IMR-90 (cell line): ENCODE measurements around the gene GDPD3. TPM values are rescaled to one million over a fixed set of nuclear protein-coding genes. Genes with fewer than 3 reads are reported as not detected.

Experiments used
- ATAC-seq: fragments of 200-7000 bp; cut with Tn5 transposase; 2 replicates; pipeline ENCODE4 v1.9.1; 2020; ENCODE audit warnings: low read depth, mild to moderate bottlenecking, moderate library complexity
- BruUV-seq: library from RNA; stranded (reverse); fragments of 400-500 nt; replicated peaks from 2 replicates; lab custom pipeline; 2021; lab: Mats Ljungman, UMichigan
- CTCF ChIA-PET: fragments of 300-600 bp; formaldehyde crosslinking; extraction: SDS; loops from one replicate; lab custom pipeline; 2021; ENCODE audit warnings: antibody characterized with exemption; lab: Yijun Ruan, JAX
- POLR2A ChIA-PET: fragments of 300-600 bp; sonication (Branson Sonifier 250); formaldehyde crosslinking; loops from one replicate; lab custom pipeline; 2022; ENCODE audit warnings: antibody characterized with exemption; ENCODE audit not compliant: unreplicated experiment; lab: Charles Lee
- DNase-seq: peaks from one replicate; pipeline ENCODE4 v3.0.0; 2013
- H2AFZ ChIP-seq: replicated peaks from 2 replicates; pipeline ENCODE3; 2013; ENCODE audit warnings: low read length, mild to moderate bottlenecking; ENCODE audit not compliant: poor library complexity
- H2AK5ac ChIP-seq: 2 replicates; pipeline ENCODE4 v1.6.1; 2013; ENCODE audit warnings: low read depth, low read length, inconsistent platforms
- H2AK9ac ChIP-seq: replicated peaks from 2 replicates; pipeline ENCODE3; 2013; ENCODE audit warnings: mild to moderate bottlenecking, low read depth, low read length, moderate library complexity; ENCODE audit not compliant: poor library complexity
- H2BK120ac ChIP-seq: 2 replicates; pipeline ENCODE4 v1.6.1; 2013; ENCODE audit warnings: low read depth, low read length, inconsistent platforms
- H2BK15ac ChIP-seq: 3 replicates; pipeline ENCODE4 v1.6.1; 2013; ENCODE audit warnings: low read depth, low read length, inconsistent platforms
- H2BK20ac ChIP-seq: 2 replicates; pipeline ENCODE4 v1.6.1; 2013; ENCODE audit warnings: low read depth, mild to moderate bottlenecking, inconsistent platforms, low read length, moderate library complexity
- H2BK5ac ChIP-seq: 2 replicates; pipeline ENCODE4 v1.6.1; 2013; ENCODE audit warnings: mild to moderate bottlenecking, low read depth, low read length, inconsistent platforms; ENCODE audit not compliant: poor library complexity, severe bottlenecking
- H3K14ac ChIP-seq: replicated peaks from 2 replicates; pipeline ENCODE4 v1.6.1; 2013; ENCODE audit warnings: low read depth, low read length, inconsistent platforms
- H3K18ac ChIP-seq: 2 replicates; pipeline ENCODE4 v1.6.1; 2013; ENCODE audit warnings: low read depth, low read length, control low read depth
- H3K23ac ChIP-seq: 2 replicates; pipeline ENCODE4 v1.6.1; 2013; ENCODE audit warnings: low read depth, low read length, inconsistent platforms
- H3K27ac ChIP-seq: 2 replicates; pipeline ENCODE4 v1.5.1; 2013; ENCODE audit warnings: mild to moderate bottlenecking, control low read depth, low read length; ENCODE audit not compliant: insufficient read depth
- H3K27me3 ChIP-seq: 2 replicates; pipeline ENCODE4 v1.6.1; 2013; ENCODE audit warnings: low read length; ENCODE audit not compliant: control insufficient read depth, insufficient read depth
- H3K36me3 ChIP-seq: 2 replicates; pipeline ENCODE4 v1.6.1; 2013; ENCODE audit warnings: low read length, mixed read lengths; ENCODE audit not compliant: control insufficient read depth, insufficient read depth
- H3K4ac ChIP-seq: 2 replicates; pipeline ENCODE4 v1.6.1; 2013; ENCODE audit warnings: low read depth, low read length, inconsistent platforms
- H3K4me1 ChIP-seq: 2 replicates; pipeline ENCODE4 v1.6.1; 2013; ENCODE audit warnings: low read length, mixed read lengths; ENCODE audit not compliant: control insufficient read depth, insufficient read depth
- H3K4me2 ChIP-seq: 2 replicates; pipeline ENCODE4 v1.6.1; 2013; ENCODE audit warnings: low read depth, mild to moderate bottlenecking, control low read depth, low read length, moderate library complexity
- H3K4me3 ChIP-seq: 2 replicates; pipeline ENCODE4 v1.5.1; 2013; ENCODE audit warnings: low read depth, mild to moderate bottlenecking, control low read depth, low read length, moderate library complexity; ENCODE audit not compliant: insufficient read depth
- H3K56ac ChIP-seq: 2 replicates; pipeline ENCODE4 v1.6.1; 2013; ENCODE audit warnings: low read length, inconsistent platforms; ENCODE audit not compliant: insufficient read depth; ENCODE audit errors: extremely low read depth
- H3K79me1 ChIP-seq, 2 experiments: 2 replicates each; pipeline ENCODE4 v1.6.1; 2013; ENCODE audit warnings: low read length in 2 of 2, inconsistent platforms in 1 of 2, low read depth in 1 of 2
- H3K9ac ChIP-seq: 2 replicates; pipeline ENCODE4 v1.6.1; 2013; ENCODE audit warnings: low read depth, low read length, control low read depth
- H3K9me1 ChIP-seq: 2 replicates; pipeline ENCODE4 v1.6.1; 2013; ENCODE audit warnings: low read length, inconsistent platforms; ENCODE audit not compliant: insufficient read depth
- H3K9me3 ChIP-seq: 2 replicates; pipeline ENCODE4 v1.6.1; 2013; ENCODE audit warnings: low read length; ENCODE audit not compliant: control insufficient read depth, insufficient read depth
- H4K20me1 ChIP-seq: 2 replicates; pipeline ENCODE4 v1.6.1; 2013; ENCODE audit warnings: low read length, inconsistent platforms; ENCODE audit not compliant: insufficient read depth
- H4K5ac ChIP-seq: 2 replicates; pipeline ENCODE4 v1.6.1; 2013; ENCODE audit warnings: mild to moderate bottlenecking, low read depth, low read length, control low read depth
- H4K8ac ChIP-seq, 2 experiments: 2 replicates each; pipeline ENCODE4 v1.6.1; 2013; ENCODE audit warnings: low read depth in 2 of 2, low read length in 2 of 2, control low read depth in 1 of 2, inconsistent platforms in 1 of 2
- H4K91ac ChIP-seq: 2 replicates; pipeline ENCODE4 v1.6.1; 2013; ENCODE audit warnings: low read depth, low read length, inconsistent platforms; ENCODE audit not compliant: insufficient read depth
- BHLHE40 ChIP-seq: fragments of 150-350 bp; IDR thresholded peaks from 2 replicates; pipeline ENCODE4 v1.6.1; 2016; ENCODE audit warnings: mild to moderate bottlenecking, low read depth, low read length
- CEBPB ChIP-seq: IDR thresholded peaks from 2 replicates; pipeline ENCODE4 v1.6.1; 2012; ENCODE audit warnings: low read depth, low read length, improper control_type of control experiment
- CHD1 ChIP-seq: IDR thresholded peaks from 2 replicates; pipeline ENCODE4 v1.6.1; 2012; ENCODE audit warnings: low read depth, low read length, improper control_type of control experiment
- CTCF ChIP-seq: conservative IDR thresholded peaks from 2 replicates; pipeline ENCODE4 v1.5.1; 2012; ENCODE audit warnings: mild to moderate bottlenecking, low read depth, low read length, improper control_type of control experiment
- FOS ChIP-seq: fragments of 150-350 bp; IDR thresholded peaks from 2 replicates; pipeline ENCODE4 v1.6.1; 2016; ENCODE audit warnings: low read depth, low read length
- MAFK ChIP-seq: IDR thresholded peaks from 2 replicates; pipeline ENCODE4 v1.6.1; 2012; ENCODE audit warnings: low read depth, low read length, improper control_type of control experiment
- MAZ ChIP-seq: IDR thresholded peaks from 2 replicates; pipeline ENCODE4 v1.6.1; 2012; ENCODE audit warnings: low read depth, mild to moderate bottlenecking, low read length, improper control_type of control experiment, moderate library complexity, borderline replicate concordance
- MXI1 ChIP-seq: IDR thresholded peaks from 2 replicates; pipeline ENCODE4 v1.6.1; 2012; ENCODE audit warnings: low read depth, mild to moderate bottlenecking, low read length, moderate library complexity, borderline replicate concordance
- POLR2A ChIP-seq: IDR thresholded peaks from 2 replicates; pipeline ENCODE4 v1.6.1; 2012; ENCODE audit warnings: mild to moderate bottlenecking, low read depth, low read length
- RAD21 ChIP-seq: IDR thresholded peaks from 2 replicates; pipeline ENCODE4 v1.6.1; 2012; ENCODE audit warnings: low read length, improper control_type of control experiment
- RCOR1 ChIP-seq: IDR thresholded peaks from 2 replicates; pipeline ENCODE4 v1.6.1; 2012; ENCODE audit warnings: mild to moderate bottlenecking, low read length, improper control_type of control experiment; ENCODE audit not compliant: insufficient replicate concordance
- RFX5 ChIP-seq: IDR thresholded peaks from 2 replicates; pipeline ENCODE4 v1.8.0; 2012; ENCODE audit warnings: low read depth, mild to moderate bottlenecking, low read length, moderate library complexity
- SMC3 ChIP-seq: fragments of 150-350 bp; IDR thresholded peaks from 2 replicates; pipeline ENCODE4 v1.6.1; 2016; ENCODE audit warnings: low read depth, mild to moderate bottlenecking, antibody characterized with exemption, low read length, moderate library complexity
- WGBS, 2 experiments: methylation state at CpG; one replicate each; pipeline versions ENCODE4 v1.1.5 to v1.1.7; 2013; ENCODE audit warnings: missing lambda C conversion rate in 2 of 2; ENCODE audit not compliant: insufficient read length in 1 of 2; ENCODE audit errors: extremely low coverage in 2 of 2; 5-methylcytosine and 5-hydroxymethylcytosine counted together
- dilution Hi-C: fragments of 300-500 bp; cut with HindIII; formaldehyde crosslinking; loops from one replicate; pipeline ENCODE4 v1.14.3; 2018; ENCODE audit warnings: low sequenced_read_pairs; ENCODE audit not compliant: unreplicated experiment
- in situ Hi-C: fragments of 300-500 bp; cut with MboI; formaldehyde crosslinking; loops from 3 replicates; pipeline ENCODE4 v1.14.3; 2019; ENCODE audit warnings: low sequenced_read_pairs, inconsistent platforms, mixed read lengths
- intact Hi-C: fragments of 100-400 bp; cut with micrococcal nuclease; formaldehyde crosslinking; loops from 2 replicates; pipeline ENCODE4 v1.10.0; 2022
- polyA plus RNA-seq, 3 experiments: library from polyadenylated mRNA; depleted of rRNA; stranded (reverse); fragments of >200 nt; gene quantifications; 2 replicates each; pipeline ENCODE4 v1.2.3, GENCODE V29; 2012; ENCODE audit warnings: low replicate concordance in 1 of 3
- total RNA-seq: library from RNA; depleted of rRNA; stranded (reverse); fragments of >200 nt; gene quantifications from 2 replicates; pipeline ENCODE4 v1.2.3, GENCODE V29; 2012

The GDPD3 gene
- total and polyA plus RNA-seq, 2 of the 4 experiments (the other 2 are of a cell fraction): under 0.01 to 19.5 TPM

DNA sequence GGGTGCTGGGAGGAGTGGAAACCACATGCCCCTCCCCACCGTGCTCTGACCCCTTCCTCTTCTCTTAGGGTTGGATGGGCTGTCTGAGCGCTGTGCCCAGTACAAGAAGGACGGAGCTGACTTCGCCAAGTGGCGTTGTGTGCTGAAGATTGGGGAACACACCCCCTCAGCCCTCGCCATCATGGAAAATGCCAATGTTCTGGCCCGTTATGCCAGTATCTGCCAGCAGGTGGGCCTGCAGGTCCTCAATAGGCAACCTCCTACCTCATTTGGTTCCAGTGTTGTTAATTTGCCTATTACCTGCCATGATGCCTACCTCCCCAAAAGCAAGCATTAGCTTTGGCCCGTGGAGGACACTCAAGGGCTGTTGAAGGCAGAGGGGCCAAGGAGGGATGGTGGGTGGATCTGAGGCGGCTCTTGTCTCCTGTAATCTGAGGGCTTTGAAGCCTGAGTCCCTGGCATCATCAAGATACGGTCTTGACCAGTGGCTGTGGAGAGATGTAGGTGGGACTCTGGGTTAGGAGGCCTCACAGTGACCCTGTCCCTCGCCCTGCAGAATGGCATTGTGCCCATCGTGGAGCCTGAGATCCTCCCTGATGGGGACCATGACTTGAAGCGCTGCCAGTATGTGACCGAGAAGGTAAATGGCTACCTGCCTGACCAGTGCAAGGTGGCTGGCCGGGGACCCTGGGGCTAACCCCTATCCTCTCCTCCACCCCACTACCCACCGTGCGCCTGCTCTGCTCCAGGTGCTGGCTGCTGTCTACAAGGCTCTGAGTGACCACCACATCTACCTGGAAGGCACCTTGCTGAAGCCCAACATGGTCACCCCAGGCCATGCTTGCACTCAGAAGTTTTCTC, 44.4 kb downstream of the GDPD3 start:
- in situ Hi-C loops (no loop called here), intact Hi-C loops (no loop called here), dilution Hi-C loops (no loop called here)
- Histone ChIP-seq H3K4ac (no peak overlapping the region), H3K56ac (no peak overlapping the region), H3K36me3 (peaks cover 61% of the 10 kb centered on the region), H3K9ac (peak overlapping the region; percentile 22; the same call in 1 of the 2 replicates), H3K14ac (no peak overlapping the region), H3K23ac (peak overlapping the region; percentile 72; the same call in 1 of the 2 replicates), H2AK9ac (peak overlapping the region; percentile 5), H4K20me1 (peaks cover 65% of the 10 kb centered on the region), H2AK5ac (no peak overlapping the region), H3K9me1 (peaks cover 19% of the 10 kb centered on the region), H4K91ac (no peak overlapping the region), H3K4me1 (peaks cover 24% of the 10 kb centered on the region), H3K27me3 (no peaks in the 10 kb centered on the region), H3K4me3 (no peak overlapping the region; the same call in 1 of the 2 replicates), H4K5ac (no peak overlapping the region), H3K9me3 (no peaks in the 10 kb centered on the region), H2BK15ac (no peak overlapping the region), H3K18ac (no peak overlapping the region), H2BK5ac (no peak overlapping the region), H4K8ac (no peak overlapping the region), H3K79me1 (peaks cover 21 to 57% of the 10 kb centered on the region in 2 experiments), H2BK20ac (no peak overlapping the region), H3K4me2 (peak overlapping the region; percentile 31; the same call in 1 of the 2 replicates), H3K27ac (0 out of 2 replicates have a peak overlapping the region, but pooled peaks have one; percentile 3), H2AFZ (peak overlapping the region; percentile 1), H2BK120ac (no peak overlapping the region)
- POLR2A ChIA-PET: no interaction called here
- DNase-seq (no peak), ATAC-seq (no peak)
- WGBS, 2 experiments: 93% methylated on average over 8 of the region's 17 CpGs; no CpG with 5 or more reads in 1 of the 2 experiments
- no TSS peak for BruUV-seq
- CTCF ChIA-PET: no interaction called here
- TF ChIP-seq RAD21: peak; percentile 59
- no peak for TF ChIP-seq RCOR1
- TF ChIP-seq MAZ: no peak
- no peak for TF ChIP-seq MAFK
- no peak for TF ChIP-seq MXI1
- TF ChIP-seq POLR2A: no peak; the same call in 1 of the 2 replicates
- TF ChIP-seq RFX5: no peak
- TF ChIP-seq BHLHE40: no peak
- peak; percentile 56 for TF ChIP-seq CTCF
- no peak for TF ChIP-seq SMC3
- no peak for TF ChIP-seq CEBPB
- TF ChIP-seq CHD1: no peak
- TF ChIP-seq FOS: no peak
